Neural cell (in vitro differentiated cells): Measurements from ENCODE around the gene ABRACL. TPM values are rescaled to one million over a fixed set of nuclear protein-coding genes. Genes with fewer than 3 reads are reported as not detected.

ENCODE experiments used
- H2AFZ ChIP-seq: fragments of 200-600, 300-800 bp; sonication (generic), shearing (Covaris generic); 2 replicates; pipeline ENCODE4 v1.6.0; 2014; ENCODE audit warnings: low read depth, mild to moderate bottlenecking, antibody characterized with exemption, low read length, moderate library complexity
- H3F3A ChIP-seq: fragments of 200-600 bp; shearing (Covaris generic); 2 replicates; pipeline ENCODE4 v1.6.1; 2016; ENCODE audit warnings: mild to moderate bottlenecking, moderate library complexity, mixed read lengths, antibody characterized with exemption, low read length; ENCODE audit not compliant: insufficient read depth, poor library complexity, severe bottlenecking
- H3K27ac ChIP-seq: fragments of 200-600, 300-800 bp; sonication (generic), shearing (Covaris generic); 2 replicates; pipeline ENCODE4 v1.5.1; 2014; ENCODE audit warnings: mild to moderate bottlenecking, low read length, moderate library complexity
- H3K27me3 ChIP-seq: fragments of 300-800, 200-600 bp; sonication (generic), shearing (Covaris generic); 2 replicates; pipeline ENCODE4 v1.6.0; 2014; ENCODE audit warnings: mild to moderate bottlenecking, low read depth, low read length, moderate library complexity; ENCODE audit not compliant: insufficient read depth
- H3K36me3 ChIP-seq: fragments of 300-800, 200-600 bp; sonication (generic), shearing (Covaris generic); 2 replicates; pipeline ENCODE4 v1.5.1; 2014; ENCODE audit warnings: mild to moderate bottlenecking, antibody characterized with exemption, low read length, moderate library complexity; ENCODE audit not compliant: insufficient read depth
- H3K4me2 ChIP-seq: fragments of 300-800, 200-600 bp; sonication (generic), shearing (Covaris generic); 2 replicates; pipeline ENCODE4 v1.6.0; 2014; ENCODE audit warnings: mild to moderate bottlenecking, low read length
- H3K4me3 ChIP-seq: fragments of 300-800, 200-600 bp; sonication (generic), shearing (Covaris generic); 2 replicates; pipeline ENCODE4 v1.5.1; 2014; ENCODE audit warnings: mild to moderate bottlenecking, low read length, moderate library complexity
- H3K79me2 ChIP-seq: fragments of 200-600 bp; shearing (Covaris generic); replicated peaks from 2 replicates; pipeline ENCODE4 v1.6.0; 2014; ENCODE audit warnings: mild to moderate bottlenecking, low read length, moderate library complexity; ENCODE audit not compliant: insufficient read depth
- H3K9ac ChIP-seq: fragments of 300-800, 200-600 bp; sonication (generic), shearing (Covaris generic); 2 replicates; pipeline ENCODE4 v1.6.1; 2016; ENCODE audit warnings: mild to moderate bottlenecking, low read length, mixed read lengths
- H3K9me2 ChIP-seq: fragments of 200-600 bp; shearing (Covaris generic); 2 replicates; pipeline ENCODE4 v1.6.1; 2016; ENCODE audit warnings: mild to moderate bottlenecking, low read length, mixed read lengths; ENCODE audit not compliant: insufficient read depth
- H3K9me3 ChIP-seq: fragments of 200-600, 300-800 bp; sonication (generic), shearing (Covaris generic); 2 replicates; pipeline ENCODE4 v1.6.1; 2016; ENCODE audit warnings: mild to moderate bottlenecking, mixed run types, low read length, moderate library complexity, mixed read lengths
- H4K20me1 ChIP-seq: fragments of 200-600 bp; shearing (Covaris generic); 2 replicates; pipeline ENCODE4 v1.6.1; 2016; ENCODE audit warnings: mild to moderate bottlenecking, mixed run types; ENCODE audit not compliant: insufficient read depth
- CTCF ChIP-seq: fragments of 450-650 bp; IDR thresholded peaks from 2 replicates; pipeline ENCODE4 v1.5.1; 2014; ENCODE audit warnings: antibody characterized with exemption, mild to moderate bottlenecking, moderate library complexity; ENCODE audit not compliant: poor library complexity, severe bottlenecking
- EP300 ChIP-seq: fragments of 450-650 bp; conservative IDR thresholded peaks from 2 replicates; pipeline ENCODE4 v1.6.1; 2014; ENCODE audit warnings: antibody characterized with exemption, mild to moderate bottlenecking, moderate library complexity; ENCODE audit not compliant: poor library complexity, severe bottlenecking
- EZH2 ChIP-seq: fragments of 200-600, 300-800 bp; shearing (Covaris generic), sonication (generic); IDR thresholded peaks from 2 replicates; pipeline ENCODE4 v1.6.1; 2014; ENCODE audit warnings: antibody characterized with exemption, low read length, borderline replicate concordance, mild to moderate bottlenecking; ENCODE audit not compliant: insufficient read depth, poor library complexity, severe bottlenecking
- MXI1 ChIP-seq: fragments of 450-650 bp; conservative IDR thresholded peaks from 2 replicates; pipeline ENCODE4 v1.6.1; 2014; ENCODE audit warnings: antibody characterized with exemption, mild to moderate bottlenecking; ENCODE audit not compliant: poor library complexity, severe bottlenecking
- POLR2AphosphoS5 ChIP-seq: IDR thresholded peaks from 2 replicates; pipeline ENCODE4 v1.6.1; 2012
- RAD21 ChIP-seq: fragments of 450-650 bp; conservative IDR thresholded peaks from 2 replicates; pipeline ENCODE4 v1.6.1; 2014; ENCODE audit warnings: antibody characterized with exemption, mild to moderate bottlenecking, moderate library complexity
- REST ChIP-seq: IDR thresholded peaks from 2 replicates; pipeline ENCODE4 v1.6.1; 2012; ENCODE audit warnings: borderline replicate concordance
- SMC3 ChIP-seq: fragments of 450-650 bp; conservative IDR thresholded peaks from 2 replicates; pipeline ENCODE4 v1.6.1; 2014; ENCODE audit warnings: antibody characterized with exemption, mild to moderate bottlenecking, moderate library complexity; ENCODE audit not compliant: poor library complexity
- TAF1 ChIP-seq: IDR thresholded peaks from 2 replicates; pipeline ENCODE4 v1.6.1; 2012; ENCODE audit warnings: low read depth
- polyA plus RNA-seq: library from polyadenylated mRNA; depleted of rRNA; stranded (reverse); fragments of >200 nt; gene quantifications from 2 replicates; pipeline ENCODE4 v1.2.3, GENCODE V29; 2014

The ABRACL gene
- polyA plus RNA-seq, 1 donor from 2014 or later: 201 TPM

DNA sequence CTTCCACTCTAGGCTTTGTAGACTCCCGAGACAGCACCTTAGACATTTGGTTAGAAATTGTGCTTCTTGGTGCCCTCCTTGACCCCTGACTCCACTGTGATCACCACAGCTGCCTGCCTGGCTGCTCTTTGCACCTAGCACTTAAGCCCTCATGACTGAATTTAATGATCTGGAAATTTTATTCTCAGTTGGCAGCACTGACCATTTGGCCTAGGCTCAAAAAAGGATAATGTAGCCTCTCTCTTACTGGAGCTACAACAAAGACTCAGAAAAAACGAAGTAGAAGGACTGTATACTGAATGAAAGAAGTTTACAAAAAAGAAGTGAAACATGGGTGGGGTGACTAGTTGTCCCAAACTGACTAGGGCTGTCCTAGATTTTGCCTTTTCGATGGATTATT is 11.3 kb upstream of the ABRACL start:
- Histone ChIP-seq H3F3A (no peaks in the 10 kb centered on the region), H4K20me1 (no peaks in the 10 kb centered on the region), H3K4me3 (no peak overlapping the region), H3K27ac (no peak overlapping the region), H3K36me3 (no peaks in the 10 kb centered on the region), H3K9me2 (no peaks in the 10 kb centered on the region), H3K27me3 (no peaks in the 10 kb centered on the region), H3K9me3 (no peaks in the 10 kb centered on the region), H3K9ac (no peak overlapping the region), H3K4me2 (no peak overlapping the region), H2AFZ (no peak overlapping the region), H3K79me2 (no peaks in the 10 kb centered on the region)
- TF ChIP-seq CTCF (no peak), SMC3 (no peak), EZH2 (no peak), MXI1 (no peak), POLR2AphosphoS5 (no peak), RAD21 (no peak), REST (no peak), TAF1 (no peak), EP300 (no peak)

- Histone ChIP-seq H4K20me1 (no peaks in the 10 kb centered on the region), H3K4me3 (no peak overlapping the region), H3K9me3 (no peaks in the 10 kb centered on the region), H3K27ac (no peak overlapping the region), H3K4me2 (no peak overlapping the region), H3F3A (no peaks in the 10 kb centered on the region), H3K79me2 (no peaks in the 10 kb centered on the region), H3K9me2 (no peaks in the 10 kb centered on the region), H3K27me3 (no peaks in the 10 kb centered on the region), H3K9ac (no peak overlapping the region), H3K36me3 (no peaks in the 10 kb centered on the region), H2AFZ (no peak overlapping the region)
- TF ChIP-seq REST: no peak
- TF ChIP-seq EP300: no peak
- TF ChIP-seq POLR2AphosphoS5: no peak
- TF ChIP-seq TAF1: no peak
- no peak for TF ChIP-seq RAD21
- no peak for TF ChIP-seq SMC3
- no peak for TF ChIP-seq MXI1
Measured at GRCh38 chr6:139019722-139020121, 8.8 kb upstream of the ABRACL start.
